Activated naive CD4-positive, alpha-beta T cell treated with anti-CD3 and anti-CD28 coated beads, Interleukin-2, amount 50 U/mL, for 16 hours (primary cell): ENCODE measurements around the gene VPS13D.

Source experiments
- DNase-seq: peaks from one replicate; pipeline ENCODE4 v3.0.0-alpha.2; 2020

VPS13D gene

DNA sequence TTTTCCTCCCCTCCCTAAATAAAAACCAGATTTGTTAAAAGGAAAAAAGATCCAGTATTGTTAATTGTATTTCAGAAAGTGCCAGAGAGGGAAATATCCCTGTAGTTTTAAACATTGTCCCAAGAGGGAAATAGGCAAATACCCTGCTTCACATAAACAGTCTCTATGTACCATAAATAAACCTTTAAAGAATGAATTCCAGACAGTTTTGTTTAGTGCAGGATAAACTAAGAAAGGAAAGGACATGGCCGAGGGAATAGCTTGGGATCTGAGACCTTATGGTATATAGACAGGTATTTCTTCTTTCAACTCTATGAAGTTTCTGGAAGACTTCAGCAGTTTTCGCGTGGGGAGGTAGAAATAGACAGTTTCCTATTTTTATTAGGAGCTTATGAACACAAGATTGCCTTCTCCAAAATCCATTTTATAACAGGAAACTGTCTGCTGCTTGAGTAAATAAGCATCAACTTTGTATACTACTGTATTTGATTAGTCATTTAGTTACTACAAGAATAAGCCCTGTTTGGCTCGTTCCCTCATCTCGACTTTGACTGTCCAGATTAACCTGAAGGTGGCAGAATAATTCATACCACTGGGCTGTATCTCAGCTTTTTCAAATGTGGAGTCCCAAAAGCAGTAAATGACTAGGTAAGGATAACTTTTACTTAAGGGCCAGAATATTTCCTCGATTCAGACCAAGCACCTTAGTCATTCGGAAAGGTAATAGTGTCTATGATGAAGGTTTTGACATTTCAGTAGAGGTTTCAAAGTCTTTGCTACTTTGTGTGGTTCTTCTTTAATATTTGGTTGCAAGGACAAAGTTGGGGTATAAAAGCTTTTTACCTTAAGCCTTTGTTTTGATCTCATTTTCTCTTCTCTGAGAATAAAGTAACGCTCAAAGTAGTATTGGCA lies 177.5 kb downstream of the VPS13D start:
- DNase-seq: no peak

DNA sequence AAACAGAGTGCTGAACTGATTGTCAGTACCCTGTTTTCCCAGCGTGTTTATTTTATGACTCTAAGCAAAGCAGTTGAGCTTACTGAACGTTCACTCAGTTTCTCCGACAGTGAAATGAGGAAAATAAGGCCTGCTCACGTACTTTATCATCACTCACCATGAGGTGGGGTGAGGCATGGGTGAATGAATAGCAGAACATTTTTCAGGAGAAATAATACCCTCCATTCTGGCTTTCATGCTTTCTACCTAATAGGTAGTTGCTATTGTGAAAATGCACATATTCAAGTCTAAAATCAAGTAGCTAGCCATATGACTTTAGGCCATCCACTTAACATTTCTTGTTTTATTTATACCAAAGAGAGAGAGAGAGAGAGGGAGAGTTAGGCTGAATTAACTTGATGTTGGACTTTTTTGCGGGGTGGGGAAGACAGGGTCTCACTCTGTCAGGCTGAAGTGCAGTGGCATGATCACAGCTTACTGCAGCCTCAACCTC lies 178.2 kb downstream of the VPS13D start:
- no peak for DNase-seq

DNA sequence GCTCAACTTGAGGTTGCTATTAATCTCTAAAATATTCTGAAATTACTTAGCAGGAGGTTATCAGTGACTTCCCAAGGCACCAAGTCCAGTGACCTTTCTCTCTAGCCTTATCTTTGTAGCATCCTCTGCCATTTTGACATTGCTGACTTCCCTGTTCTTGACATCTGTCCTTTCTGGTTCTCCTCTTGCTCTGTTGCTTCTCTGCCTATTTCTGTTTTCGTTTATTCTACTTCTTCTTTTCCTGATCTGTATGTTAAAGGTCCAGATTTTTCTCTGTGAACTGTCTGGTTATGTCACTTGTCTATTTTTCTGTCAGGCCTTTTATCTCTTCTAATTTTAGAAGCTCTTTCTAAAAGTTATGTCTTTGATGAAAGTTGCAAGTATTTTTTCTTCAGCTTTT lies 178.8 kb downstream of the VPS13D start:
- DNase-seq: no peak

DNA sequence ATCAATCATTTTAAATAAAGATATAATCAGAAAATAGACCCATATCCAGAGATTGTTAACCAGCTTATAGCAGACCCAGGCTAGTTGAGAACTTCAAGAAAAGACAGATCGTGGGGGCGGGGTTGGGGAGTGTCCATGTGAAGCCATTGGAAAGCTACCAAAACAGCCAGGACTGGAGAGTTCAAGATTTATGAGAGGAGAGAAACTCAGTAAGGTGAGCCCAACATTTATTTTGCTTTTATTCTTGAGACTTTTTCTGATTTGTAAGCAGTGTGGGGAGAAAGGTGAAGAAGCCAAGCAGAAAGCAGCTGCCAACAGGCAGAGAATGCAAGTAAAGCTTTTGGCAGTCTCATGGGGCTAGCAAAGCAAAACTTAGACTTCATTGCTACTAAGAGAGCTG lies 179.9 kb downstream of the VPS13D start:
- DNase-seq: no peak

DNA sequence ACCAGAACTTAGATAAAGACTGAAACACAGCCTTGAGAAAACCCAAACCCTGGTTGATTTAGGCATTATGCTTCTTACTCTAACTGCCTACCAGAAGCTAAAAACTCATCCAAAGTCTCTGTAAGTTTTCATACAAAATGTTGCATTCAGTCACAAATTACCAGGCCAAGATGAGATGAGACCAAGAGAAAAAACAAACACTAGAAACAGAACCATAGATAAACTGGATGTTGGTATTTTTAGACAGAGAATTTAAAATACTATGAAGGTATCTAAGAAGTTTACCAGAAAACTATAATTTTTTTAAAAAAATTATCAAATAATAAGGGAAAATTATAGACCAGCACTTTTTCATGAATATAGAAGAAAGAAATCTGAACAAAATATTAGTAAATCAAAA lies 180.5 kb downstream of the VPS13D start:
- no peak for DNase-seq

DNA sequence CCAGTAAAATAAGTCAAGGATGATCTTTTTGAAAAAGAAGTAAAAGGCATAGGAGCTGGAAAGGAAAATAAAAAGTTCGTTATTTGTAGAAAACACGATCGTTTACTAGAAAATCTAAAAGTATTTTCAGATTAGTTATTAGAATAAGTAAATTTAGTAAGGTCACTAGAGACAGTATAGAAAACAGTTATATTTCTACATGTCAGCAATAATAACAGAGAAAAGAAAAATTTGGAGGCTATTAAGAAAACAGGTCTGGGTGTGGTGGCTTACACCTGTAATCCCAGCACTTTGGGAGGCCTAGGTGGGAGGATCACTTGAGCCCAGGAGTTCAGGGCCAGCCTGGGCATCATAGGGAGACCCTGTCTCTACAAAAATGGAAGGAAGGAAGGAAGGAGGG lies 181.3 kb downstream of the VPS13D start:
- DNase-seq: no peak

DNA sequence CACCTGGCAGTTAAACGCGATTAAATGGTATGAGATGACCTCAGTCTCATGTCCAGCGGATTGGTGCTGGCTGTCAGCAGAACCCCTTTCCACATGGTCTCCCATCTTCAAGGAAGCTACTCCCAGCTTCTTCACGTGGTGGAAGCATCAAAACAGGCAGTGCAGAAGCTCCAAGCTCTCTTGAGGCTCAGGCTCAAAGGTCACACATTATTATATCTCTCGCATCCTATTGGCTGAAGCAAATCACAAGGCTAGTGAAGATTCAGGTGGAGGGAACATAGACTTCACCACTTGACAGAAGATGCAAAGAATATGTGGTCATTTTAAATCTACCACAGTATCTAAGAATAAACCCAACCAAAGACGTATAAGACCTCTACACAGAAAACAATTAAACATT lies 181.9 kb downstream of the VPS13D start:
- DNase-seq: no peak

DNA sequence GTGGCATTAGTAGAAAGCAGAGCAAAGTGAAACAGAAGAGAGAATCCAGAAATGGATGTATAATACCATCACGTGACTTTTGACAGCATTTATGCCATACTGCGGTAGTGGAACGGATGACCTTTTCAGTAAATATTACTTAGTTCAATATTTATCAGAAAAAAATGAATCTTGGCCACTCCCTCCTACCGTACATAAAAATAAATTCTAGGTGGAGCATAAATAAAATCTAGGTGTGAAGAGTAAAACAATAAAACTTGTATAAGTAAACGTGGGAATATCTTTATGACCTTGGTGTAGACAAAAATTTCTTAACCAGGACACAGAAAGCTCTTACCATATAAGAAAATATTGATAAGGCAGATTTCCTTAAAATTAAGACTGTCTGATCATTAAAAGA lies 182.6 kb downstream of the VPS13D start:
- no peak for DNase-seq

DNA sequence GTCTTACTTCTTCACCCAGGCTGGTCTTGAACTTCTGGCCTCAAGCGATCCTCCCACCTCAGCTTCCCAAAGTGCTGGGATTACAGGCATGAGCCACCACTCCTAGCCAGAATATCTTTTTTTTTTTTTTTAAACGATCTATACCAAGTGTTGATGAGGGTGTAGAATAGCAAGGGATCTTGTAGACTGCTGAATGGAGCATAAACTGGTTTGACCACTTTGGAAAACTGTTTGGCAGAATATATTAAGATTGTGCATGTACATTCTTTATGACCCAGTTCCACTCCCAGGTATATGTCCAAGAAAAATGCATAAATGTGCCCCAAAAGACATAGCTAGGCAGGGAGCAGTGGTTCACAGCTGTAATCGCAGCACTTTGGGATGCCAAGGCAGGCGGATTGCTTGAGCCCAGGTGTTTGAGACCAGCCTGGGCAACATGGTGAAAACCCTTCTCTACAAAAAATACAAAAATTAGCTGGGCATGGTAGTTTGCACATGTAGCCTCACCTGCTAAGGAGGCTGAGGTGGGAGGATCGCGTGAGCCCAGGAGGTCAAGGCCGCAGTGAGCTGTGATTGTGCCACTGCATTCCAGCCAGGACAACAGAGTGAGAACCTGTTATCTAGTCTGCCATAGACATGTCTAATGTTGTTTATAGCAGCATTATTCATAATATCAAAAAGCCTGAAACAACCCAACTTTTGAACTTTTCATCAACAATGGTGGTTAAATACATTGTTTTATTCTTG lies 184.0 kb downstream of the VPS13D start:
- DNase-seq: no peak

DNA sequence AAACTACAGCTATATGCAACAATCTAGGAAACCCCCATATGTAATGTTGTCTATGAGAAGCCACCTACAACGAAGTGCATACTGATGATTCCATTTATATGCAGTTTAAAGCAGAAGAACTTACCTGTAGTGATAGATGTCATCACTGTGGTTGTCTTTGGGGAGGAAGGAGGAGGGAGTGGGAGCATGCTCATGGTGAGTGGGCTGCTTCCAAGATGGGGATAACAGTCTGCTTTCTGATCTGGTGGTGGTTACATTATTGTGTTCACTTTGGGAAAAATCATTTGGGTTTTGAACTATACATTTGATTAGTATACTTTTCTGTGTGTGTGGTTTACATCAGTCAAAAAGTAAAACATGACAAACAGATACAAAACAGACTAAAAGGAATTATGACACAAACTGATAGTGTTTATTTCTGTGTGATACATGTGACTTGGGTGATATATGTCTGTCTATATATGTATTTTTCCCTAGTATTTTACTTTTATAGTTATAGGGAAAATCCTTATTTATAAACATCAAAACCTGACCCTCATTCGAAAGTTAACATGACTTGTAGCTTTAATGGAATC lies 184.7 kb downstream of the VPS13D start:
- DNase-seq: no peak

DNA sequence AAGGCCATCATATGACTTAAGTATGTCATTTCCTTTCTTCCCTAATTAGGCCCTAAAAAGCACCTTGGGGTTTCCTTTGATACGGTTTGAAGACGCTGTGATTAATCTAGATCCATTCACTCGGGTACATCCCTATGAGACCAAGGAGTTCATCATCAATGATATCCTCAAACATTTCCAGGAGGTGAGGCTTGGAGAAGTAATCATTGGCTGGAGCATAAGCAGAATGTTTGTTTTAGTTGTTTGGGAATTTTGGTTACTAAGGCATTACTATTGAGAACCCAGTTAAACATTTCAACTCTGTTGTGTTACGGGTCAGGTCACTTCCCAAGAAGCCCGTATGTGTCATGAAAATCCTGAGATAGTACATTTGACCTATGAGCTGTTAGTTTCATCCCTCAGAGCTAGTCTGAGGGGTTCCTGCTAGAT lies 185.2 kb downstream of the VPS13D start:
- DNase-seq: no peak

DNA sequence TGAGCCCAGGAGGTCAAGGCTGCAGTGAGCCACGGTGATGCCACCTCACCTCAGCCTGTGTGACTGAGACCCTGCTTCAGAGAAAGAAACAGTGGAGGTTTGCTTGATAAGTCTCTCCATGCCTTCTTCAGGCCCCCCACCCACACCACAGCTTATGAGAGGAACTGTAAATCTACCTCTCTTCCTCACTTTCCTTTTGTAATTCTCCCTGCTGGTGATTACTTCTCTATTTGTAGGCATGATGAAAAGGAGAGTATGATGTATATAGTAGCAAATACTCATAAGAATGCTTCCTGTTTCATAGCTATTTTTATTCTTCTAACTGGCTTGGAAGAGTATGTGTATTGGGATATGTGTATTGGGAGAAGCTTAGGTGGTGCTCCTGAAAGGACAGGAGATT lies 186.3 kb downstream of the VPS13D start:
- no peak for DNase-seq

DNA sequence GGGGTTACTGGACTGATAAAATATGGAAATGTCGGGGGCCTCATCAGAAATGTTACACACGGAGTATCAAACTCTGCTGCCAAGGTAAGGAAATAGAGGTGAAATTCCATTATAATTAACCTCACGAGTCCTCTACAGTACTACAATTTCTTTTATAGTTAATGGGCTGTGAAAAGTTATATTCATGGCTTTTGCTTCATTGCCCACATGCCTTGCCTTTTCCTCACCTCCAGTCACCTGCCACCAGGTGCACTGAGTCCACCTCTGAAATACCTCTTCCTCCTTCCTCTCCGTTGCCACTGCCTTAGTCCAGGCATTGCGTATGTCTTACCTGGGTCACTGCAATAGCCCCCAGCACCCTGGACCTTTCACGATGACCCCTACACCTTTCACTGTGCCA lies 186.9 kb downstream of the VPS13D start:
- DNase-seq: no peak

DNA sequence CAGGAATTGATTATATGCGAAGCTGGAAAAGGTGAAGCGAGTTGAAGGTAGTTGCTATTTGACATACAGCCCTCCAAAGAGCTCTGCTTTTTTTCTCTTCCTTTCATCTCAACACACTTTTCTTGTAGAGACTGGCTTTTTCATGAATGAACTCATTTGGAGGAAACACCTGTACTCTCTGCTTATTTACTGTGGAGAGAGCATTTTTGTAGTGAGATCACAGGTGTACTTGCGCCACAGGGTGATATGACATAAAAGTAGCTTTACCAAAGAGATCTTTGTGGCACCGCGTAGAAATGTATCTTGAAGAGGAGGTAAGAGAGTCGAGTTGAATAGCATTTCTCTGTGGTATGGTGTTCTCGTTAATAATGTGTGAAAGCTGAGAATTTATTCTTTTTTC lies 187.6 kb downstream of the VPS13D start:
- no peak for DNase-seq

DNA sequence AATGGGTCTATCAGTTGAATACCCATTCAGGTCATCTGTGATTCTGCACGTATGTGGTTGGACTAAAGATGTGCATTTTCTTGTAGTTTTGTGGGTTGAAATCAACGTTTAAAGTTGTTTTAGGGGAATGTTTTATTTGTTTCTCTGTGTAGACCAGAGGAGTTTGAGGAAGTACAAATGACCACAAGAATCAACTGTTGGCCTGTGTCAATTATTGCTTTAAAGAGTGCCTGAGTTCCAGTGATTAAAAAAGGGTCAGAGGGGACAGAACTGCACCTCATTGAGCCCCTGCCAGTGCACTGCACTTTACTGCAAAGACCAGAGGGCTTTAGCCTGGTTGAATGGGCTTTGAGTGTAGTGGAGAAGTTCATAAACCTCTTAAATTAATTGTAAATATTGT lies 190.3 kb downstream of the VPS13D start:
- no peak for DNase-seq

DNA sequence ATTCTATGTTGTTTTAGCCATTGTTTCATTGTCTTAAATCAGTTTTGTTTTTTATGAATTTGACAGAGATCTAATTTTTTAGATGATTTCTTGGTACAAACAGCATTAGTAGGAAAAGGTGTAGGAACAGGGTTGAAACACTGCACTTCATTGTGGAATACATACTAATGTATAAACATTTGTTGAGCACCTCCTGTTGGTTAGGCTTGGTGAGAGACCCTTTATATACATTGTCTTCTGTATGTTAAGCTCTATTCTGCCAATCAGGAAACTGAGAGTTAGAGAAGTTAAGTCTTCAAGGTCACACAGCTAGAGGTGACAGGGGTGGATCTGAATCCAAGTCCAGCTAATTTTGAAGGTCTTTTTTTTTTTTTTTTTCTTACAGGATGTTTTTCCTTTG lies 192.7 kb downstream of the VPS13D start:
- DNase-seq: no peak

DNA sequence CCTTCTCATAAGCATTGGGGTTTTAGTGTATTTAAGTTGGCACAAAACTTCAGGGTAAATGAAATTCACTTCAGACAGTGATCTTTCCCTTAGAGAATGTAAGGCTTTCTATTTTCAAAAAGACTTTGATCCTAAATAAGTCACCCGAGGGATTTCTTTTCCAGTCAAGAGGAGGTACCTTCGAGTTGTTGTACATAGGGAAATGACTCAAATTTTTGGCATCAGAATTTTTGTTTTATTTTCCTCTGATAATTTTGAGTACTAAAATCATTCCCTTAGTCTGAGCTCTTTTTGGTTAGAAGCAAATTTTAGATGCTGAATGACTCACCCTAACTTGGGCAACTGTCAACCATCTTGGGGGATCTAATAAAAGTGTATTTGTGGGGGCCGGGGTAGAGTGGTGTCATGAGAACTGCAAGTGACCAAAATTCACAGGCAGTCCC lies 194.3 kb downstream of the VPS13D start:
- no peak for DNase-seq

DNA sequence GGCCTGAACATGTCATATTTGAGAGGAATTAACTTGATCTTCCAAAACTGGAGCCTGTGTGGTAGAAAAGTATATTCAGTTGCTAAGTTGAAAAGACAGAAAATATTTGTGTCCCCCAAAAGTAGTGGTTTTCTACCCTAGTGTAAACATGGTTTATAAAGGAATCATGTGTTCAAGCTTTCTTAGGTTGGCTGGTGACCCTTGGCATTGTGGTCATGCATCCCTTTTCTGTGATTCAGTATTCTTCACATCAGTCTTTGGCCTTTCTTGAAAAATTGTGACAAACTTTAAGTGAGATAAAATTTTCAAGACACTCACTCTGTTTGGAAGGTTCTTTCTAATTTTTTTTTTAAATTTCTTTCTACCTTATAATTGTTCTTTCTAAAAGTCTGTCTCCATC lies 195.0 kb downstream of the VPS13D start:
- no peak for DNase-seq

DNA sequence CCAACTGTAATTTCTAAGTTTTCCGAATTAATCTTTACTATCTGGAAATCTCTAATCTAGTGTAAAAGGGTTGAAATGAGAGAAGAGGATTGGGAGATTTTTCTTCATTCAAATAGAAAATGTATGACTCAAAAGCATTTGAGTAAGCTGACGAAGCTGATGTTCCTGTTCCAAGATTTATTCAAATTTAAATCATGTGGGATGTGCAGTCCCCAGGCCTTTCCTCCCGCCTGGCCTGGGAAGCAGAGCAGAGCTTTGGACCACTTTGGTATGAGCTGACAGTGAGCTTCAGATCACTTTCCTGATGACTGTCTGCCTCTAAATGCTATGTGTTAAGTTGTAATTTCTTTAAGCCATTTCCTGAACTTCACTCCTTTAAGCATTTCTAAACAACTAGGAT lies 196.2 kb downstream of the VPS13D start:
- no peak for DNase-seq

DNA sequence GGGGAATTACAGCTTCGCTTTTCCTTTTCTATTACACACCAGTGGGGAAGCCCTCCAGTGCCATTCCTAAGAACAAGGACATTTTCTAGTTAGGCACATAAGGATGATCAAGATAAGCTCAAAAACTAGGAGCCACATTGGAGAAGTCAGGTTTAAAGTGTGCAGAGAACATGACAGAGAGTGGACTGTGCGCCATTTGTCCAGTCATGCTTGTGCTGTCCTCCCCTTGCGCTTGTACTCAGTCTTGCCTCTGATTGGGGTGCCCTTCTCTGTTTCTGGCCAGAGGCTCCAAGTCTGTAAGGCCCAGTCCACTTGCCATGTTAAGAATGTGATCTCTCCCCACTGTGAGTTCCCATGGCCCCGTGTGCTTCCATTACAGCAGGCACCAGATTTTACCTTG lies 198.5 kb downstream of the VPS13D start:
- DNase-seq: no peak

DNA sequence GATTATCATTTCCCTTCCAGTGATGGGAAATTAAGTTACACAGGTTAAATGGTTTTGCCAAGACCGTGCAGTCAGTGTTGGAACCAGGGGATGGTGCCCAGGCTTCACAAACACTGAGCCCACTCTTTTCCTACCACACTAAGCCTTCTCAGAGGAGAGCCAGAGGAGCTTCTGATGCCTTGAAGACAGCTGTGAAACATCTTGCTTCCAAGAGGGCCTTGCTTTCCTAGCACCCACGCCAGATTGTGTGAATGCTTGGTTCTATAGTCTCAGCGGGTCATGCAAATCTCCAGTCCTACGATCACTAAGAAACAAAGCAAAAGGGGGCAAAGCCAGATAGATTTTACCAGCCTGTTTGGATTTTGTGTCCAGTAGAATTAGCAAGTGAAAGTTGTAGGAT lies 200.7 kb downstream of the VPS13D start:
- no peak for DNase-seq

DNA sequence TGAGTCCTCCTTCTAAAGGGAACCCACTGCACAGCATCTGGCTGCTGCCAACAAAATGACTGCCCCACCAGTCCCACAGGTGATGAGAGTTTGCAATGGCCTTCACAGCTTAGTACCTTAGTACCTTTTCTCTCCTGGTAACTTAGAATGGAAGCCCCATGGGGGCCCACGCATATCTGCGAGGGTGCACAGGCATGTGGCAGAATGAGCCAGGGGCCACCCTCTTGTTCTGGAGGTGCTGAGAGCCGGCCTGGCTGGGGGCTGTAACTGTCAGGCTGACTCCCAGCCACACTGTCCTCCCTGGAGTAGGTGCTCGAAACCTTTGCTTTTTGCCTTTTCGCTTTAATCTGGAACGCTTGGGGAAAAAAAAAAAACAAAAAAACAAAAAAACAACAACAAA lies 203.1 kb downstream of the VPS13D start:
- no peak for DNase-seq

DNA sequence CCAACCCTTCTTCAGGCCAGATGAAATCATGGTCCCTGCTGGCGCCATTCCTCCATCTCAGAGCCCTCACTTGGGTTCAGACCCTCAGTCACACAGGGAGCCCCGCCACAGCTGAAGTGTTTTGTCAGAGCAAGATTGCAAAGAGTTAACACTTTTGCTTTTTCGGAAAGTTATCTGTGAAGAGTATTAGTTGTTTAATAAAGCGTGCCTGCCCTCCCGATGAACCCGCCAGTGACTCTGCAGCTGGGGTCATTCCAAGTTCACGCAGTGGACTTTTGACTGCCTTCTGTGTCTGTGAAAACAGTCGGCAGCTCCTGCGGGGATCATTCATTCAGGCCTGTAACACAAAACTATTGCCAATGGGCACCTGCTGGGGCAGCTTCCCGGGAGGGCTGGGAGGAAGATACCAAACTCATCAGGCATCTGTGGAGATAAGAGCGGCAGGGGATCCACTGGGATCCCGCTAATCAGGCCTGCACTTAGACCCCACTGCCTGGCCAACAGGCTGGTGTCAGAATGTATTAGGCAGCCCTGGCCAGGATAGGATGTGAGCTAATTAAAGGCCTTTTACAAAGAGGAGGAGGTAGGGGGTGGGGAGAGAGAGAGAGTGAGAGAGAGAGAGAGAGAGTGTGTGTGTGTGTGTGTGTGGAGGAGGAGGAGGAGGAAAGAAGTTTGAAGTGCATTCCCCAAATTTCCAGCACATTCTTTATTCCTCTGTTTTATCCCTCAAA lies 203.7 kb downstream of the VPS13D start:
- DNase-seq: no peak
